ENCODE data around the gene TAAR1. TPM values are rescaled to one million over a fixed set of nuclear protein-coding genes. Genes with fewer than 3 reads are reported as not detected.
A peak's percentile ranks its signal among the peaks of the same experiment; 100 is the strongest.
"Not testable (repeated sequence)": the region's sequence is repeated elsewhere in the genome, so short reads cannot be mapped to it uniquely, and the experiment has no call there.

TAAR1 gene
- total RNA-seq, 1 donor from 2014 or later, result not detected

DNA sequence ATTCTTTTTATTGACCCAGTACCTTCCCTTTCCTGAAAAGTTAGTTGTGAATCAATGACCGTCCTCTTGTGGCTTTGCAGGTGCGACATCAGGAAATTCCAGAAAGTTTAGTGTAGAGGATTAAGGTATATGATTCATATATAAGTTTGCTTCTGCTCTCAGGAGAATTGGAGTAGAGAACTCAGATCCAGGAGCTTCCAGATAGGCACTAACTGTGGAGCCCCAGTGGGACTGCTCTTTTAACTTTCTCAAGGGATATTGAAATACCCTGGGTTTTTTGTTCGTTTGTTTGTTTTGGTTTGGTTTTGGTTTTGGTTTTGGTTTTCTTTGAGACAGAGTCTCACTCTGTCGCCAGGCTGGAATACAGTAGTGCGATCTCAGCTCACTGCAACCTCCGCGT lies 44.4 kb downstream of the TAAR1 start:
- Mint-ChIP-seq H3K36me3 (no peaks in the 10 kb centered on the region), H3K4me3 (no peak overlapping the region), H3K27ac (no peak overlapping the region), H3K27me3 (no peaks in the 10 kb centered on the region), H3K4me1 (ENCODE audit: unreplicated experiment) (no peaks in the 10 kb centered on the region), H3K9me3 (no peaks in the 10 kb centered on the region)
- DNase-seq (ENCODE audit: extremely low spot score, unreplicated experiment), result no peak
- TF ChIP-seq, protein P1, sequence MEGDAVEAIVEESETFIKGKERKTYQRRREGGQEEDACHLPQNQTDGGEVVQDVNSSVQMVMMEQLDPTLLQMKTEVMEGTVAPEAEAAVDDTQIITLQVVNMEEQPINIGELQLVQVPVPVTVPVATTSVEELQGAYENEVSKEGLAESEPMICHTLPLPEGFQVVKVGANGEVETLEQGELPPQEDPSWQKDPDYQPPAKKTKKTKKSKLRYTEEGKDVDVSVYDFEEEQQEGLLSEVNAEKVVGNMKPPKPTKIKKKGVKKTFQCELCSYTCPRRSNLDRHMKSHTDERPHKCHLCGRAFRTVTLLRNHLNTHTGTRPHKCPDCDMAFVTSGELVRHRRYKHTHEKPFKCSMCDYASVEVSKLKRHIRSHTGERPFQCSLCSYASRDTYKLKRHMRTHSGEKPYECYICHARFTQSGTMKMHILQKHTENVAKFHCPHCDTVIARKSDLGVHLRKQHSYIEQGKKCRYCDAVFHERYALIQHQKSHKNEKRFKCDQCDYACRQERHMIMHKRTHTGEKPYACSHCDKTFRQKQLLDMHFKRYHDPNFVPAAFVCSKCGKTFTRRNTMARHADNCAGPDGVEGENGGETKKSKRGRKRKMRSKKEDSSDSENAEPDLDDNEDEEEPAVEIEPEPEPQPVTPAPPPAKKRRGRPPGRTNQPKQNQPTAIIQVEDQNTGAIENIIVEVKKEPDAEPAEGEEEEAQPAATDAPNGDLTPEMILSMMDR (conservative IDR thresholded peaks at IDR 0.05), result no peak

DNA sequence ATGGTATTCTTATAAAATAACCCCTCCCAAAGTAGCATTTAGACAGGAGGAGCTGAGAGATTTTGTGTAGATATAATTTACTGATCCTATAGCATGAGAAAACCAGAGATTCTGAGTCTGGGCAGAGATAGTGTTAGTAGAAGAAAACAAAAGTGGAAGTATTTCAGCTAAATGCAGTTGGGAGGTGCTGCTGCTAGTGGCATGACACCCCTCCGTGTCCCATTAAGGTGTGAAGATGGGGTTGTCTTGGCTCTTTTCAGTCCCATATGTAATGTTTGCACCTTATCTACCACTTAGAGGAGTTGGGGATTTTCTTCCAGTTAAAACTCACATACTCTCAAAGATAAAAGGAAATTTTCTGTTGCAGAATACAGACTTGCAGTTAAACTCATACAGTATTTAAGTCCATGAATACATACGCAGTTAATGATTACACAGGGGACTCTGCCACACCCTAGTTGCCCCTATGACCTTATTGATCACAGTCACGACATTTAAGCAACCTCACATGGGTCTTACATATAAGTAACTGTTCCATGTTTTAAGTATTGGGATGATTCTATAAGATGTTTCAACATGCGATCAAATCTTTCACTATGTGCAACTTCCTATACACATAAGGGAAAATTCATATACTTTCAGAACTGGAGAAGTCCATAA lies 46.4 kb downstream of the TAAR1 start:
- Mint-ChIP-seq H3K27ac (peak overlapping the region; percentile 34), H3K4me1 (ENCODE audit: unreplicated experiment) (no peaks in the 10 kb centered on the region), H3K27me3 (no peaks in the 10 kb centered on the region)

DNA sequence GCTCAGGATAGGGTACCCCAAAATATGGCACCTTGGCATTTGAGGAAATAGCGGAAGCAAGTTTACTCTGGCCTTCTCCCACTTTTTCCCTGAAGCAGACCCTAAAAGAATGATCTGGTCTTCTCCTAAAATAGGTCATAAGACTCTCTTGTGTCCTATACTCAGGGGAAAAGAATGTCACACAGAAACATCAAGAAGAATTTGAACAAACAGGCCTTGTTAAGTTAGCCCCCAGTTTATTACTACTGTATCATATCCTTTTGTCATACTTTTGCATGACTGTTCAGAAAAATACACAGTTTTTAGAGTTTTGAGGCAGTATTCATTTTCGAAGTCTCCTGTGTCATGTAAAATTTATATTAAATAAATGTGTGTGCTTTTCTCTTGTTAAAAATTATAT lies 47.4 kb downstream of the TAAR1 start:
- Mint-ChIP-seq H3K4me3 (no peak overlapping the region), H3K27ac (no peak overlapping the region), H3K27me3 (no peaks in the 10 kb centered on the region), H3K9me3 (no peaks in the 10 kb centered on the region), H3K4me1 (ENCODE audit: unreplicated experiment) (no peaks in the 10 kb centered on the region), H3K36me3 (no peaks in the 10 kb centered on the region)
- DNase-seq (ENCODE audit: extremely low spot score, unreplicated experiment), result no peak
- TF ChIP-seq, protein P1 (conservative IDR thresholded peaks at IDR 0.05), result no peak

More for the DNA sequence above, 46.4 kb downstream of the TAAR1 start:
- TF ChIP-seq, protein P1 (conservative IDR thresholded peaks at IDR 0.05), result no peak
- no peaks in the 10 kb centered on the region for H3K36me3 Mint-ChIP-seq
- H3K9me3 Mint-ChIP-seq, result no peaks in the 10 kb centered on the region
- no peak for DNase-seq (ENCODE audit: extremely low spot score, unreplicated experiment)
- peak overlapping the region; percentile 46 for H3K4me3 Mint-ChIP-seq

DNA sequence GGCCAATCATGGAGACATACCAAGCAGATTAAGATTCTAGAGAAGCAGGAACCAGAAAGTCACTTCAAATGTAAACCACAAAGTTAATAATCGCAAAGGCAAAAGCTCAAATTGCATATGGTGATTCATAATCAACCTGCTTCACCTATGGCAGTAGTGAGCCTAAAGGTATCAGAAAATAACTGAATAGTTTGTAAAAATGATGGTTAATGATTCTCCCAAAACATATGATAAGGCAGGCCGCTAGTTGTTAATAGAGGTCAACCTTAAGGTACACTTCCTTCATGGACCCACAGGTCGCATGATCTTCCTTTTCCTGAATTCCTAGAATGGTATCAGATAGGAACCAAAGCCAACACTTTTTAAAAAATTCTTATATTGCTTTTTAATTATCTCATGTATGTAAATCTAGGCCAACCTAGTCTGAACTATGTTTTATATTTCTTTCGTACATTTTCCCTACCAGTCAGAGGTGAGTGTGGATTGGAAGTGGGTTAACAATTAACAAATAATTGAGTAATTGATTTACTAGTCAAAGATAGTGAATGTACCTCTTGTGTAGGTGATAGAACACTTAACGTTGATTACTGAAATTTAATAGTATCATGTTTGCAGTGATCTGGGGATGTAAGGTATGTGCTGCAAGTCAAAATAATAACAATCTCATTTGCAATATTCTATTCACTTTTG lies 51.3 kb downstream of the TAAR1 start:
- H3K9me3 Mint-ChIP-seq, result no peaks in the 10 kb centered on the region
- no peaks in the 10 kb centered on the region for H3K36me3 Mint-ChIP-seq
- no peak overlapping the region for H3K27ac Mint-ChIP-seq
- DNase-seq (ENCODE audit: extremely low spot score, unreplicated experiment), result no peak
- TF ChIP-seq, protein P1 (conservative IDR thresholded peaks at IDR 0.05), result no peak
- no peak overlapping the region for H3K4me3 Mint-ChIP-seq
- H3K27me3 Mint-ChIP-seq, result no peaks in the 10 kb centered on the region
- no peaks in the 10 kb centered on the region for H3K4me1 Mint-ChIP-seq (ENCODE audit: unreplicated experiment)

DNA sequence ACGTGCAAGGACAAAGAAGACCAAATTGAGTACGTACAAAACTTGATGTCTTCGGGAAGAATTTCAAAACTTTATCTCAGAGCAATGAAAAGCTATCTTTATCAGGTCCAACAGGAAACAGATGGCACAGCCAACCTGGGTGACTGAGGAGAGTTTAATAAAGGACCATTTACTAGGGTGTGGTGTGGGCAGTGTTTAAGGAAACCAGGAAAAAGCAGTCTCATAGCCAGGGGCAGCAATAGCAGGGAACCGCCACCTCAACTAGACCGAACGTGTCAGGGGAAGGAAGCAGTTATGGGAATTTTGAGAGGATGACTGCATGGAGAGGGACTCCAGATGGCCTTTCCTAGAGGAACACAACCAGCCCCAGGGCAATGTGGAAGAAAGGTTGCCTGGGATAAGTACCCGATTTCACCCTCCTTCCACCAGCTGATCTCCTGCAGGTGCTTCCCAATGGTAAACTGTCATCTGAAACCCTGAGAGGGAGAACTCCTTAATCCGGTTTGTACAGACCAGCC lies 54.3 kb downstream of the TAAR1 start:
- TF ChIP-seq, protein P1 (conservative IDR thresholded peaks at IDR 0.05), result no peak
- H3K9me3 Mint-ChIP-seq, result no peaks in the 10 kb centered on the region
- no peak overlapping the region for H3K4me3 Mint-ChIP-seq
- DNase-seq (ENCODE audit: extremely low spot score, unreplicated experiment), result no peak
- no peak overlapping the region for H3K27ac Mint-ChIP-seq
- no peaks in the 10 kb centered on the region for H3K36me3 Mint-ChIP-seq
- no peaks in the 10 kb centered on the region for H3K4me1 Mint-ChIP-seq (ENCODE audit: unreplicated experiment)
- H3K27me3 Mint-ChIP-seq, result peaks cover 6% of the 10 kb centered on the region

DNA sequence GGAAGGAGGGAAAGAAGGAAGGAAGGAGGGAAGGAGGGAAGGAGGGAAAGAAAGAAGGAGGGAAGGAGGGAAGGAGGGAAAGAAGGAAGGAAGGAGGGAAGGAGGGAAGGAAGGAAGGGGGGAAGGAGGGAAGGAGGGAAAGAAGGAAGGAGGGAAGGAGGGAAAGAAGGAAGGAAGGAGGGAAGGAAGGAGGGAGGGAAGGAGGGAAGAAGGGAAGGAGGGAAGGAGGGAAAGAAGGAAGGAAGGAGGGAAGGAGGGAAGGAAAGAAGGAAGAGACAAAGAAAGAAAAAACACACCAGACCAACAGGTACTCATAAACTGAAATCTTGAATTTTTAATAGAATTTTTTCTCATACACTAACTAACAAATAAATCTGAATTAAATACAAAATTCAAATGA lies 58.1 kb downstream of the TAAR1 start:
- not testable (repeated sequence) for DNase-seq (ENCODE audit: extremely low spot score, unreplicated experiment); H3K9me3 Mint-ChIP-seq; H3K27me3 Mint-ChIP-seq; H3K4me1 Mint-ChIP-seq (ENCODE audit: unreplicated experiment); H3K36me3 Mint-ChIP-seq; H3K4me3 Mint-ChIP-seq; H3K27ac Mint-ChIP-seq

Measured in type B pancreatic cell (in vitro differentiated cells).